ENCODE measurements around the gene CAMSAP2.
"Not testable (repeated sequence)": the region's sequence is repeated elsewhere in the genome, so short reads cannot be mapped to it uniquely, and the experiment has no call there.

The CAMSAP2 gene

GRCh38 chr1:200786788-200787187, 48.1 kb downstream of the CAMSAP2 start:
- no peak for DNase-seq

GRCh38 chr1:200787896-200788387, 49.2 kb downstream of the CAMSAP2 start:
- DNase-seq, result no peak

DNA sequence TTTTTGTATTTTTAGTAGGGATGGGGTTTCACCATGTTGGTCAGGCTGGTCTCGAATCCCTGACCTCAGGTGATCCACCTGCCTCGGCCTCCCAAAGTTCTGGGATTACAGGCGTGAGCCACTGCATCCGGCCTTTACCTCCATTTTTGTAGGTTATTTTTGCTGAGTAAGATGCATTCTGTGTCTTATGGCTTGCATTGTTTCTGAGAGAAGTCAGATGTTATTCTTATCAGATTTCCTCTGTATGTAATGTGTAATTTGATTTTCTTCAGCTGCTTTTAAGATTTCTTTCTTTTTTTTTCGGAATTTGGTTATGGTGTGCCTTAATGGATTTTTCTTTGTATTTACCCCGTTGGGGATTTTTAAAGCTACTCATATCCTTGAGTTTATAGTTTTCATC, 52.3 kb downstream of the CAMSAP2 start:
- DNase-seq, result not testable (repeated sequence)

- no peak for DNase-seq
These were observed 55.0 kb downstream of the CAMSAP2 start for GRCh38 chr1:200793677-200794076.

DNA sequence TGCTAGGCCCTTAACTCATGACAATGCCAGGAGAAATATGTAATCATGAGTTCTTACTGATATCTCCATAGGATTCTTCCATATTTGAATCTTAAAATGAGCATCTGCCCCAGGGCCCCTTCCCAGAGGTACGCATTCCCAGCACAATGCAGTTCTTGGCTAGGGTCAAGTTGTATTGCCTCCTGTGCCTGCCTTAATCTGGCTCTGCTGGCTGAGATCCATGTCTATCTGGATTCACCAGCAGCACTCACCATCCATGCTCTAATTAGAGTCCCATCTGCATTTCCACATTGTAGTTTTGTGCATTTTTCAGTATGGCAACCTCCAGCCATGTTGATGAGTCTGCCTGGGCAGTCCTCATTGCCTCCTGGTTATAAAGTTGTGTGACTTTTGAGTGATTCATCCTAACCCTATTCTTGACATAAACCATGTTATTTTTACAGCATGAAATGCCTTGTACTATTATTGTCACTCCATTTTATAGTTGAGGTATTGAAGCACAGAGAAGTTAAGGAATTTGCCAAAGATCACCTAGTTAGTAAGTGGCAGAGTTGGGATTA, 55.9 kb downstream of the CAMSAP2 start:
- no peak for DNase-seq

DNA sequence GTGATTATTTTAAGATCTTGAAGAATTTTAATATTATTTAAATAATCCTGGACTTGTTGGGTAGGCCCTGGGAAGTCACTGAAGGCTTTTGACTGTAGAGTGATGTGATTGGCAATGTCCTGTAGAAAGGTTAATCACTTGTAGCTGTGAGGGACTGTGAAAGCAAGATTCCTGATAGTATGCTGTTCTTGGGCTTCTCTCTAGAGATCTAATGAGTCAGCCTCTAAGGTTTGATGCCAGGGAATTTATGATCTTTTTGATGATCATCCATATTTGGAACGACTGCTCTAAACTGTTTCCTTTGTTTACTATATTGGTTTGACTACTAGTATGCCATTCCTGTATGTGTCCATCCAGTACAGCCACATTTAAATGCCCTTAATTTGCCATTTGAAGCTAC, 56.5 kb downstream of the CAMSAP2 start:
- DNase-seq, result no peak

- no peak for DNase-seq
These were observed 63.3 kb downstream of the CAMSAP2 start for GRCh38 chr1:200802042-200802441.

GRCh38 chr1:200802865-200803512, 64.3 kb downstream of the CAMSAP2 start:
- peak; percentile 73 for DNase-seq

DNA sequence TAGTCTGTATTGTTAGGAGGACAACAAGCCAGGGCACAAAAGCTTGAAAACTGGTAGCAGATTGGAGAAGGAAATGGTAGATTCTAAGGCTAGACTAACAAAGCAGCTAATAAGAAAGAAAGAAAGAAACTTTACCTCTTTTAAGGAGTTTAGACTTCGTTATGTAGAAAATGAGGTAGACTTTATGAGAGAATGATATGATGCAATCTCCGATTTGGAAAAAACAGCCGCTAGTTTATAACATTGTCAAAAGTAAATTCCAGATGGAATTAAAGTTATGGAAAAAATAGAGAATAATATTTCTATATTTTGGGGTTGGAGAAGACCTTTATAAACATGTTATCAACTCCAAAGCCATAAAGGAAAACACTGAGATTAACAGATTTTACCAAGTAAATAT, 67.0 kb downstream of the CAMSAP2 start:
- no peak for DNase-seq

DNA sequence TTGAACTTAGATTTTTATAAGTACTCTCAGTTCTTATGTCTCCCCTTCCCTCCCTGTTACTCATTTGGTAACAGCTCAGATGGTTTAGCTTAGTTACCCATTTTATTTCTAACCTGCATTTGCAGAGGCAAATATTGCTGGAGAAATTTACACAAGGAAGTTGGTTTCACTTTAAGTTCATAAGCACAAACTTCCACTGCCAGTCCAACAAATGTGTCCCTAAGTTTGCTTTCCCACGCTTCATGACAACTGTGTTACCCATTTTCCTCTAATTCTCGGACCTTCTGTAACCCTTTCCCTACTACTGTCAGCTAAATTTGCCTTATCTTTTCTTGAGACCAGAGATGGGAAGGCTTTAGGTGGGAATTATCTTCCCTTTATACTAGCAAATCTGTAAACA, 70.2 kb downstream of the CAMSAP2 start:
- no peak for DNase-seq

DNA sequence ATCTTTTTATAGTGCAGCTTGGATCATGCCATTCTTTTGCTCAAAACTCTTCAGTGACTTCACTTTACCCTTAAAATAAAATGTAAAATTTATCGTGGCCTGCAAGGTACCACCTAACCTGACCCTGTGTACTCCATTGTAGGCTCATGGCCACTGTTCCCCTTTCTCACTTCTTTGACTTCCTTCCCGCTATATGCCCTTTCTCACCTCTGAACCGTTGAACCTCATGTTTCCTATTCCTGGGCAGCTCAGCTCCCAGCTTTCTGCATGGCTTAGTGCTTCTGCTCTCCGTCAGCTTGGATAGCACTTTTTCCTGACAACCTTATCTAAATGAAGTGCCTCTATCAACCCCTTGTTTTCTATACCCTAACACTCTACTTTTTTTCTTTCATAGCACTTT, 73.0 kb downstream of the CAMSAP2 start:
- no peak for DNase-seq

DNA sequence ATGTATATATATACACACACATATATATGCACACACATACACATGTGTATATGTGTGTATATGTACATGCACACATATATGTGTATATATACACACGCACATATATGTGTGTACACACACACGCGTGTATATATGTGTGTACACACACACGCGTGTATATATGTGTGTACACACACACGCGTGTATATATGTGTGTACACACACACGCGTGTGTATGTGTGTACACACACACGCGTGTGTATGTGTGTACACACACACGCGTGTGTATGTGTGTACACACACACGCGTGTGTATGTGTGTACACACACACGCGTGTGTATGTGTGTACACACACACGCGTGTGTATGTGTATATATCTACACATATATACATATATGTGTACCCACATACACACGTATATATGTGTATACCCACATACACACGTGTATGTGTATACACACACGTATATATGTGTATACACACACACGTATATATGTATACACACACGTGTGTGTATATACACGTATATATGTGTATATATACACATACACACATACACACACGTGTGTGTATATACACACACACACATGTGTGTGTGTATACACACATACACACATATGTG, 78.0 kb downstream of the CAMSAP2 start:
- DNase-seq, result not testable (repeated sequence)

DNA sequence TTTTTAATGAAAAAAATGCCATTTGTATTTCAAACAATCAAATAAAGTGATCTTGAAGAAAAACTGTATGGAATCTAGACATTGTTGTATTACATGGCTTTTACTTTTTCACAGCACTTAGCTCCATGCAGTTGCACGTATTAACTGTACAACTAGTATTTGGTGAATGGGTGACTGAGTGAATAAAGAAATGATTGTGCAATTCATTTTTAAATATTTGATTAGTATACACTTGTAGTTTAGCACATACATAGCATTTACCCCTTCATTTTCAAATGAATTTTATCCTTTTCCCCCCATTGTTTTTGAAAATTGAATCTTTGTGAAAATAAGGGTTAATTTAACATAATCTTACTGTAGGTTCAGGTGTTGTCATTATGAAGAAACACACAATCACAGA, 79.6 kb downstream of the CAMSAP2 start:
- no peak for DNase-seq

DNA sequence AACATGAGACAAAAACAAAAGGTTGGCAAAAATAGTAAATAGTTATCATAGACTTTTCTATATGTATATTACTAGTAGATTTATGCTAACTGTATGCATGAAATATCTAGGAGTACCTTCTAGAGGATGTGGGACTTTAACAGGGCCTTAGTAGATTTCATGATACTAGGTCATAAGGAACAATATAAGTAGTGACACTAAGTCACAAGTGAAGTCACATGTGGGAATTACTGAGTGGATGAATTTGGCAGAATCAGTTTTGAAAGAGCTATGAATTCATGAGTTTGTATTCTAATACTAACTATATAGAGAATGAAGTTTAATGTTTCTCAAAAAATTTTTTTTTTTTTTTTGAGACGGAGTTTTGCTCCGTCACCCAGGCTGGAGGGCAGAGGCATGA, 81.0 kb downstream of the CAMSAP2 start:
- DNase-seq, result no peak

DNA sequence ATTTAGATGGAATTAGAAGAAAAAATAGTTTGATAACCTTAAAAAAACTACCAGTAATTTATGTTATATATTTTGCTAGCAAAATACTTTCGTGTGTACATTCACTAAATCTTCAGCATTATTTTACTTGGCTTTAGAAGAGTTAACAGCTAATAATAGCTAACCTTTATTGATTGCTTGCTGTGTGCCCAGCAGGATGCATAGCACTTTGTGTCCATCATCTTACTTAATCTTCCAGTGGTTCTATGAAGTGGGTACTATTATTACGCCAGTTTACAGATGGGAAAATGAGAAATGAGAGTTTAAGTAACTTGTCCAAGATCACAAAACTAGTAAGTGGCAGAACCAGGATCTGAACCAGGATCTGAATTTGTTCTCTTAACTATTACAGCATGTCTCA, 92.4 kb downstream of the CAMSAP2 start:
- DNase-seq, result no peak

- no peak for DNase-seq
These were observed 95.7 kb downstream of the CAMSAP2 start for GRCh38 chr1:200834383-200834782.

GRCh38 chr1:200836213-200836612, 97.5 kb downstream of the CAMSAP2 start:
- DNase-seq, result no peak

DNA sequence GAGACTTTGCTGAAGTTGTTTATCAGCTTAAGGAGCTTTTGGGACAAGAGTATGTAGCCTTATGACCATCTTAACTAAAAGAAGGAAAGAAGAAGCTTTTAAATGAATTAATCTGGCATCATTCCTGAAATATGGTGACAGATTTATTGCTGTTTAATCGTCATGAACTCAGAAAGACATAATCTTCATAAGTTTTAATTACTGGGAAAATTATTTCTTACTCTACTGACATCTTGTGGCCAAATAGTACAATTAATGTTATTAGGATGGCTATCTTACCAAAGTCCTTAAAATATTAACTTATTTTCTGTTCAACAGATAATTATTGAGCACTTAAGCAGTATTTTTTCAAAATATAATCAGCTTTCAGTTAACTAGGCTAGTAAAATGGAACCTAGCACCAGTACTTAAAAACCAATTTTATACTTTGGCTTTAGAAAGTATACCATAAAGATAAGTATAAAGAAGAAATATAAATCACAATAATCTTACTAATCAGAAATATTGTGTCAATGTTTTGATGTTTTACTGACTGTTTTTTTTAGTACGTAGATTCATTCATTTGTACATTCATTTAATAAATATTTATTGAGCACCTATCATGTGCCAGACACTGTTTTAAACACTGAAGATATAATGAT, 99.4 kb downstream of the CAMSAP2 start:
- DNase-seq, result no peak

DNA sequence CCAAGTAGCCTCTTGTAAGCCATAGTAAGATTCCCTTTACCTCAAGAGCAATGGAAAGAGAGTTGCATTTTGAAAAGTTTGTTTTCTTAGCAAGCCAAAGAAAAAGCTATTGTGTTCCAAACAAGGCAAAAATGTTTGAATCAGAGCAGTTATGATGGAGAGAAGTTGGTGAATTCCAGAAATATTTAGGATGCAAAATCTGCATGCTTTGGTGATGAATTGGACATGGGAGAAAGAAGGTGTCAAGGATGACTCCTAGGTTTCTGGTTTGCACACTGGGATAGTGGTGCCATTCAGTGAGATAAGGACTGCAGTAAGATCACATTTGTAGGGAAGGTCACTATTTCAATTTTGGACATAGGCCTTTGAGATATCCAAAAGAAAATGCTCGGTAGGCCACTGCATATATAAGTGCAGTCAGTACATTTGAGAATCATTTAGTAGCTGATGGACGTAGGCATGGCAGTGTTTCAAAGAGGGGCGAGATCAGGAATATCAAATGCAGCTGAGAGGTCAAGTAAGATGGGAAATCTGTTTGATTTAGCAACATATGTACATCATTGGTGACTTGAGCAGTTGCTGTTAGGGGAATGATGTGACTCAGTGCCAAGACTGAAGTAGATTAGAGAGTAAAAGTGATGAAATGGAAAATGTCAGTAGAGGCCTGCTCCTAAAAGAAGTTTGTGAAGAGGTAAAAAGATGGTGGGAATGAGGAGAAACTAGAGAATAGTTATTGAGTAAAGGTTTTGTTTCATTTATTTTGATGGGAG, 100.2 kb downstream of the CAMSAP2 start:
- DNase-seq, result no peak

GRCh38 chr1:200845360-200845759, 106.7 kb downstream of the CAMSAP2 start:
- no peak for DNase-seq

GRCh38 chr1:200846398-200846797, 107.7 kb downstream of the CAMSAP2 start:
- no peak for DNase-seq

DNA sequence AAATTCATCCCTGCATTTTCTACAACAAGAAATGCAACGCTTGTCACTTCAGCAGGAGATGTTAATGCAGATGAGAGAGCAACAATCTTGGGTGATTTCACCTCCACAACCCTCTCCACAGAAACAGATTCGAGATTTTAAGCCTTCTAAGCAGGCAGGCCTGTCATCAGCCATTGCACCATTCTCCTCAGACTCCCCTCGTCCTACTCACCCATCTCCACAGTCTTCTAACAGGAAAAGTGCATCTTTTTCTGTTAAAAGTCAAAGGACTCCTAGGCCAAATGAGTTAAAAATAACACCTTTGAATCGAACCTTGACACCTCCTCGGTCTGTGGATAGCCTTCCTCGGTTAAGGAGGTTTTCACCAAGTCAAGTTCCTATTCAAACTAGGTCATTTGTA, 110.7 kb downstream of the CAMSAP2 start:
- no peak for DNase-seq

GRCh38 chr1:200850554-200850953, 111.9 kb downstream of the CAMSAP2 start:
- no peak for DNase-seq
